Gastroesophageal sphincter (tissue), 3 donors: Measurements from ENCODE around the gene CD3E.

ENCODE experiments used
- CTCF ChIP-seq, 4 experiments: fragments of 200-600 bp in 2 of 4; fragments of 450-650 bp in 2 of 4; sonication (generic) in 1 of 4; IDR thresholded peaks; one replicate each; pipeline ENCODE4 v1.5.1; 2017 to 2019; ENCODE audit warnings: antibody characterized with exemption in 4 of 4, mild to moderate bottlenecking in 2 of 4, moderate library complexity in 2 of 4
- POLR2AphosphoS5 ChIP-seq: sonication (generic); formaldehyde crosslinking; IDR thresholded peaks from one replicate; pipeline ENCODE4 v1.6.1; 2017; ENCODE audit warnings: antibody characterized with exemption

GRCh38 chr11:118313242-118313641 lies 8.7 kb downstream of the CD3E start:
- TF ChIP-seq CTCF (IDR thresholded peaks at IDR 0.05): no peak
- no peak for TF ChIP-seq POLR2AphosphoS5
